ENCODE measurements around the gene CXADR.

Gene CXADR

GRCh38 chr21:17616831-17617230 is 104.0 kb downstream of the CXADR start:
- no peak for TF ChIP-seq ZNF274 (IDR thresholded peaks at IDR 0.05; ENCODE audit: low read depth, low read length)
- no peak overlapping the region for H3K4me3 ChIP-seq (ENCODE audit: low read length)

GRCh38 chr21:17622018-17622417 is 109.2 kb downstream of the CXADR start:
- TF ChIP-seq ZNF274 (IDR thresholded peaks at IDR 0.05; ENCODE audit: low read depth, low read length) = no peak
- H3K4me3 ChIP-seq (ENCODE audit: low read length) = no peak overlapping the region

GRCh38 chr21:17631195-17631594 is 118.4 kb downstream of the CXADR start:
- H3K4me3 ChIP-seq (ENCODE audit: low read length) = no peak overlapping the region
- TF ChIP-seq ZNF274 (IDR thresholded peaks at IDR 0.05; ENCODE audit: low read depth, low read length) = no peak

- no peak overlapping the region for H3K4me3 ChIP-seq (ENCODE audit: low read length)
- TF ChIP-seq ZNF274 (IDR thresholded peaks at IDR 0.05; ENCODE audit: low read depth, low read length) = no peak
These were observed 123.9 kb downstream of the CXADR start for GRCh38 chr21:17636711-17637110.

- no peak for TF ChIP-seq ZNF274 (IDR thresholded peaks at IDR 0.05; ENCODE audit: low read depth, low read length)
These were observed 128.0 kb downstream of the CXADR start for GRCh38 chr21:17640821-17641220.

More at GRCh38 chr21:17640821-17641220, 128.0 kb downstream of the CXADR start:
- no peak overlapping the region for H3K4me3 ChIP-seq (ENCODE audit: low read length)

Measured in GM08714 (cell line).